H9 (cell line): ENCODE results near the gene NMUR2. TPM values are rescaled to one million over a fixed set of nuclear protein-coding genes. Genes with fewer than 3 reads are reported as not detected.

Experiments
- DNase-seq: peaks from one replicate; pipeline ENCODE4 v3.0.0-alpha.2; 2017
- H2AFZ ChIP-seq: one replicate; pipeline ENCODE4 v1.6.1; 2013; ENCODE audit warnings: mild to moderate bottlenecking, low read length, control low read depth, moderate library complexity
- H2AK5ac ChIP-seq: 2 replicates; pipeline ENCODE4 v1.6.1; 2013; ENCODE audit warnings: low read length, control low read depth, mixed read lengths; ENCODE audit not compliant: insufficient read length
- H2BK120ac ChIP-seq: one replicate; pipeline ENCODE4 v1.6.1; 2013; ENCODE audit warnings: low read depth, mild to moderate bottlenecking, low read length, control low read depth, inconsistent platforms; ENCODE audit not compliant: poor library complexity, severe bottlenecking
- H2BK12ac ChIP-seq: 2 replicates; pipeline ENCODE4 v1.6.1; 2013; ENCODE audit warnings: low read length, control low read depth, mixed read lengths, low read depth; ENCODE audit not compliant: insufficient read length
- H2BK15ac ChIP-seq: 2 replicates; pipeline ENCODE4 v1.6.1; 2013; ENCODE audit warnings: low read depth, low read length, control low read depth
- H2BK20ac ChIP-seq: one replicate; pipeline ENCODE4 v1.6.1; 2013; ENCODE audit warnings: low read depth, mild to moderate bottlenecking, low read length, control low read depth, inconsistent platforms; ENCODE audit not compliant: poor library complexity, severe bottlenecking
- H2BK5ac ChIP-seq: 2 replicates; pipeline ENCODE4 v1.6.1; 2013; ENCODE audit warnings: low read length, control low read depth, mixed read lengths; ENCODE audit not compliant: insufficient read length
- H3K14ac ChIP-seq: 2 replicates; pipeline ENCODE4 v1.6.1; 2013; ENCODE audit warnings: low read length, control low read depth; ENCODE audit not compliant: insufficient read depth
- H3K18ac ChIP-seq: 2 replicates; pipeline ENCODE4 v1.6.1; 2013; ENCODE audit warnings: low read depth, mild to moderate bottlenecking, mixed read lengths, low read length, control low read depth; ENCODE audit not compliant: insufficient read length
- H3K23ac ChIP-seq: 2 replicates; pipeline ENCODE4 v1.6.1; 2013; ENCODE audit warnings: low read length, control low read depth, mixed read lengths, low read depth; ENCODE audit not compliant: insufficient read length
- H3K23me2 ChIP-seq: 2 replicates; pipeline ENCODE4 v1.6.1; 2013; ENCODE audit warnings: low read depth, mild to moderate bottlenecking, mixed read lengths, low read length, control low read depth; ENCODE audit not compliant: insufficient read length, poor library complexity, severe bottlenecking
- H3K27ac ChIP-seq: 2 replicates; pipeline ENCODE4 v1.5.1; 2013; ENCODE audit warnings: low read length, control low read depth, mixed read lengths, low read depth; ENCODE audit not compliant: insufficient read length
- H3K27me3 ChIP-seq: 2 replicates; pipeline ENCODE4 v1.6.1; 2013; ENCODE audit warnings: low read length, control low read depth, inconsistent platforms; ENCODE audit not compliant: insufficient read depth
- H3K4ac ChIP-seq: 2 replicates; pipeline ENCODE4 v1.6.1; 2013; ENCODE audit warnings: low read depth, mild to moderate bottlenecking, control low read depth, inconsistent platforms, low read length, moderate library complexity
- H3K4me1 ChIP-seq: 2 replicates; pipeline ENCODE4 v1.6.1; 2013; ENCODE audit warnings: low read length, control low read depth, inconsistent platforms; ENCODE audit not compliant: insufficient read depth
- H3K4me2 ChIP-seq: 2 replicates; pipeline ENCODE4 v1.6.1; 2013; ENCODE audit warnings: low read length, control low read depth, mixed read lengths; ENCODE audit not compliant: insufficient read length, insufficient read depth
- H3K56ac ChIP-seq: 2 replicates; pipeline ENCODE4 v1.6.1; 2013; ENCODE audit warnings: low read depth, mild to moderate bottlenecking, mixed read lengths, low read length, control low read depth; ENCODE audit not compliant: insufficient read length
- H3K79me1 ChIP-seq: 2 replicates; pipeline ENCODE4 v1.6.1; 2013; ENCODE audit warnings: low read depth, mild to moderate bottlenecking, moderate library complexity, low read length, control low read depth, inconsistent platforms; ENCODE audit not compliant: insufficient read depth, poor library complexity, severe bottlenecking
- H3K79me2 ChIP-seq: 2 replicates; pipeline ENCODE4 v1.6.1; 2013; ENCODE audit warnings: low read length, control low read depth, inconsistent platforms; ENCODE audit not compliant: insufficient read depth
- H3K9ac ChIP-seq: 2 replicates; pipeline ENCODE4 v1.6.1; 2013; ENCODE audit warnings: low read length, control low read depth, mixed read lengths; ENCODE audit not compliant: insufficient read length; ENCODE audit errors: extremely low read depth
- H3K9me3 ChIP-seq: one replicate; pipeline ENCODE4 v1.6.1; 2013; ENCODE audit warnings: low read depth, low read length, inconsistent platforms; ENCODE audit not compliant: control insufficient read depth
- H3T11ph ChIP-seq: one replicate; pipeline ENCODE4 v1.6.1; 2013; ENCODE audit warnings: mild to moderate bottlenecking, low read length, control low read depth, inconsistent platforms
- H4K20me1 ChIP-seq: one replicate; pipeline ENCODE4 v1.6.1; 2013; ENCODE audit not compliant: control insufficient read depth, insufficient read length, insufficient read depth
- H4K5ac ChIP-seq: 2 replicates; pipeline ENCODE4 v1.6.1; 2013; ENCODE audit warnings: low read depth, mild to moderate bottlenecking, mixed read lengths, low read length, control low read depth; ENCODE audit not compliant: insufficient read length
- H4K8ac ChIP-seq: replicated peaks from 2 replicates; pipeline ENCODE4 v1.6.1; 2013; ENCODE audit warnings: low read length, control low read depth, mixed read lengths, low read depth; ENCODE audit not compliant: insufficient read length
- H4K91ac ChIP-seq: 2 replicates; pipeline ENCODE4 v1.6.1; 2013; ENCODE audit warnings: low read depth, mild to moderate bottlenecking, moderate library complexity, mixed read lengths, low read length, control low read depth; ENCODE audit not compliant: insufficient read length
- H3K27ac Mint-ChIP-seq, 3 experiments: 2 replicates in 2 of 3; 3 replicates in 1 of 3; pipeline ENCODE4 v1.8.0; 2020 to 2021; ENCODE audit warnings: mixed read lengths in 3 of 3, mild to moderate bottlenecking in 1 of 3, moderate library complexity in 1 of 3
- H3K27me3 Mint-ChIP-seq: 2 replicates; pipeline ENCODE4 v1.8.0; 2021; ENCODE audit warnings: low read depth, mild to moderate bottlenecking, moderate library complexity, mixed read lengths
- H3K36me3 Mint-ChIP-seq, 3 experiments: 2 replicates in 2 of 3; 3 replicates in 1 of 3; pipeline ENCODE4 v1.8.0; 2020 to 2021; ENCODE audit warnings: low read depth in 3 of 3, mixed read lengths in 3 of 3; ENCODE audit not compliant: insufficient read depth in 1 of 3
- H3K4me1 Mint-ChIP-seq, 2 experiments: 2 replicates each; pipeline ENCODE4 v1.8.0; 2020; ENCODE audit warnings: mixed read lengths in 2 of 2
- H3K4me3 Mint-ChIP-seq, 2 experiments: 2 replicates in 1 of 2; 3 replicates in 1 of 2; pipeline ENCODE4 v1.8.0; 2020 to 2021; ENCODE audit warnings: mild to moderate bottlenecking in 2 of 2, mixed read lengths in 2 of 2, moderate library complexity in 1 of 2
- H3K9me3 Mint-ChIP-seq, 2 experiments: 2 replicates in 1 of 2; 3 replicates in 1 of 2; pipeline ENCODE4 v1.8.0; 2020; ENCODE audit warnings: mild to moderate bottlenecking in 2 of 2, mixed read lengths in 2 of 2, moderate library complexity in 1 of 2
- CTCF ChIP-seq: fragments of 200-600 bp; sonication (generic); conservative IDR thresholded peaks from 3 replicates; pipeline ENCODE4 v1.8.0; 2021; ENCODE audit warnings: antibody characterized with exemption, mild to moderate bottlenecking
- WGBS: extraction: QIAGEN DNeasy Blood & Tissue Kit; methylation state at CpG from one replicate; pipeline ENCODE4 v1.1.7; 2013; ENCODE audit warnings: missing lambda C conversion rate, low lambda C conversion rate, mixed read lengths; ENCODE audit not compliant: insufficient read length; ENCODE audit errors: extremely low coverage; 5-methylcytosine and 5-hydroxymethylcytosine counted together
- total RNA-seq: library from RNA; stranded (reverse); gene quantifications from 2 replicates; pipeline ENCODE4 v1.2.1, GENCODE V29; 2021

NMUR2 gene
- total RNA-seq, 1 experiment from 2014 or later, result 0.11 TPM

GRCh38 chr5:152439791-152440190 is 34.7 kb upstream of the NMUR2 start:
- DNase-seq, result no peak
- Histone ChIP-seq H2BK15ac (no peak overlapping the region), H4K5ac (no peak overlapping the region), H3K79me1 (no peaks in the 10 kb centered on the region), H4K91ac (no peak overlapping the region), H3K4ac (no peak overlapping the region), H3K23me2 (no peaks in the 10 kb centered on the region), H3K27ac (no peak overlapping the region), H2BK12ac (no peak overlapping the region), H3K27me3 (no peaks in the 10 kb centered on the region), H2AFZ (no peak overlapping the region), H3K56ac (no peak overlapping the region), H2BK20ac (no peak overlapping the region), H3K9ac (no peak overlapping the region), H3K9me3 (no peaks in the 10 kb centered on the region), H4K20me1 (no peaks in the 10 kb centered on the region), H3K14ac (no peak overlapping the region), H3K18ac (no peak overlapping the region), H3K4me1 (no peaks in the 10 kb centered on the region; the same call in 1 of the 2 replicates), H2BK5ac (no peak overlapping the region), H3T11ph (no peak overlapping the region), H3K23ac (no peak overlapping the region), H2AK5ac (no peak overlapping the region), H2BK120ac (no peak overlapping the region), H4K8ac (no peak overlapping the region), H3K79me2 (no peaks in the 10 kb centered on the region), H3K4me2 (no peak overlapping the region)
- Mint-ChIP-seq H3K36me3 (no peaks in the 10 kb centered on the region), H3K9me3 (no peaks in the 10 kb centered on the region), H3K27ac (no peak overlapping the region), H3K4me3 (no peak overlapping the region), H3K27me3 (no peaks in the 10 kb centered on the region), H3K4me1 (peaks cover 12 to 16% of the 10 kb centered on the region in 2 experiments)
- no peak for TF ChIP-seq CTCF
- WGBS, result no CpG with 5 or more reads among the region's 3 CpGs
